CD4-positive, alpha-beta T cell treated with Interleukin-10 for 1 hour (primary cell): ENCODE measurements around the gene TGFBR3.
"Not testable (repeated sequence)": the region's sequence is repeated elsewhere in the genome, so short reads cannot be mapped to it uniquely, and the experiment has no call there.

Experiments
- DNase-seq: peaks from one replicate; pipeline ENCODE4 v3.0.0-alpha.2; 2020

TGFBR3 gene

DNA sequence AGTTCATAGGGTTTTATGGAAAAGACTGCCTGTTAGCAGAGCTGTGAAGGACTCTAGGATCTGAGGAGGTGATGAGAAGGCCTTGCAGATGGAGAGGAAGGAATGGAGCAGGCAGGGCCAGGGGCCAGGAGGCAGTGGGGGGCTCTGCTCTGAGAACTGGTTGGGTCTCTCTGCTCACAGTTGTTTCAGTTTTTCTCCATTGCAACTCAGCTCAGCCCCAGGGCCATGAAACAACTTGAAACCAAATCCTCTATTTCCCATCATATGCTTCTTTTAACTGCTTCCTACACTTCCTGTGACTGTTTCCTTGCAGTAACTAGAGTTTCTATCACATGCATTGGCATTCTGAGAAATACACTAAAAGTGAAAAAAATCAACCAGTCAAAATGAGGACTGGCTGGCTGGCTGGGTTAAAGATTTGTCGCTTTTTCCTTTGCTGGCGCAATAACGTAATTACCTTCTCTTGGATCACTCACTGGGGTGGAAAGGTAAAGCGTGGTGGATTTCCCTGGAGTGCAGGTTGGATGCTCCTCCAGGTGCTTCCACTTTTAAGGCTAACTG is 213.3 kb downstream of the TGFBR3 start:
- no peak for DNase-seq

DNA sequence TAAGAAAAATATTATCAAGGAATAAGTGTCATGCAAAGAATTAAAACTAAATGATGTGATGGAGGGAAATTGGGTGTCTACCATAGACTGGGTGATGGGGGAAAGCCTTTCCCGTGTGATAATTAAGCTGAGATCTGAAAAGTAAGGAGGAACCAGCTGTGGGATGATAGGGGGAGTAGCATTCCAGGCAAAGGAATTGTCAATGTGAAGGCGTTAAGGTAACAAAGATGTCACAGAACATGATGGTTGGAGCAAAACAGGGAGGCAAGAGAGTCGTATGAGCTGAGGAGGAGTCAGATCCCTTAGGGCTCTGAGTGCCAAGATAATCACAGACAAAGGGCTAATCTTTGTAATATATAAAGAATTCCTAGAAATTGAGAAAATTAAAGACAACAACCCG is 215.2 kb downstream of the TGFBR3 start:
- no peak for DNase-seq

DNA sequence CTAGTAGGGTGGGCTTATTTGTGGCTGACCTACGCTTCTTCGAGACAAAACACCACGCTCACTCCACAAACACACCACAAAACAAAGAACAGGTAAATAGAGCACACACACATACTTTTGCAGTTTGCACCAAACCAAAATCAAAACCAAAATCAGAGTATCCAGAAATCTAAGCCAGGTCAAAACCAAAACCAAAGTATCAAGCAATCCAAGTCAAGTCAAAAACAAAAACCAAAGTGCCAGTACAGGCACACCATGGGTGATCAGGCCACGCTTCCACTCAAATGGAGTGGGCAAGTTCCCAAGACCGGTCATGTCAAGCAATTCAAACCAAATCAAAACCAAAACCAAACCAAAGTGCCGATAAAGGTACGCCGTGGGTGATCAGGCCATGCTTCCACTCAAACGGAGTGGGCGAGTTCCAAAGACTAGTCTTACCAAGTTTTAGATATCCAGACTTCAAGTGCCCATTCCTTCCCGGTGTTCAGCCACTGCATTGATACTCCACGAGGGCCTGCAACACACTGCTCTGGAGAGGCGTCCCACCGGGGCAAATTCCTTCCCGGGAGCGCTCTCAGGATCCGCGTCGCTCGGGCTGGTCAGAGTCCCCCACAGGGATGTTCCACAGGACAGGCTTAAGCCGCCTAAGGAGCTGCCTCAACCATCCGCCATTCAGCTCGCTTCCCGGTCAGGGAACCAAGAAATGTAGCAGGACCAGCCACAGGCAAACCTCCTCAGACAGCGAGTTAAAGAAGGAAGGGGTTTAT is 216.2 kb downstream of the TGFBR3 start:
- no peak for DNase-seq

DNA sequence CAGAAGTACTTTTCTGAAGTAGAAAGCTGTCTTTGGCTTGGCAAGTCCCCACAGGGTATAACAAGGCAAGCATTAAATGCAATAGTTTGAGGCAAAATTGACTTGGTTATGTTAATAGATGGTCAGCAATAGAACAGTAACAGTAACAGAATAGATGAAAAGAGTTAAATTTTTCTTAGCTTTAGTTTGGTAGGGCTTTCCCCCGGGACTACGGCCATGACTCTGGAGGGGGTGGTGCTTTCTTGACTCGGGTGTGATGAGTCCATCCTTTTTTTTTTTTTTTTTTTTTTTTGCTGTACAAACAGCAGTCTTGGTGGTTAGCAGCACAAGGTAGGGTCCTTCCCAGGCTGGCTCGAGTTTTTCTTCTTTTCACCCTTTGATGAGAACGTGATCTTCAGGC is 219.3 kb downstream of the TGFBR3 start:
- DNase-seq: not testable (repeated sequence)

DNA sequence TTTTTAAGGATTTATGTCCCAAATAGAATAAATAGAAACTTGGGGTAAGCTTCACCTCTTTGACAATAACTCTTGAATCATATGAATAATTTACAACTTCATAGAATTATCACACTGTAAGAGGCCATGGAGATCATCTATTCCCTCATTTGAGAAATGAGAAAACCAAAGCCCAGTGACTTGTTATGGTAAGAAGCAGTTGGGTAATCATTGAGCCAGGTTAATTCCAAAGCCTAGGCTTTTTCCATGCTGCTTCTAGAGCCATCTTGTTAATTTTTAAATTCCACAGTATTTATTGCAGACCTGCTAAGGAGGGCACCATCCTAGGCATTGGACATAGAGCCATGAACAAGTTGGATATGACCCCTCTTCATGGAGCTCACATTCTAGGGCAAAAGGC is 224.8 kb downstream of the TGFBR3 start:
- no peak for DNase-seq

DNA sequence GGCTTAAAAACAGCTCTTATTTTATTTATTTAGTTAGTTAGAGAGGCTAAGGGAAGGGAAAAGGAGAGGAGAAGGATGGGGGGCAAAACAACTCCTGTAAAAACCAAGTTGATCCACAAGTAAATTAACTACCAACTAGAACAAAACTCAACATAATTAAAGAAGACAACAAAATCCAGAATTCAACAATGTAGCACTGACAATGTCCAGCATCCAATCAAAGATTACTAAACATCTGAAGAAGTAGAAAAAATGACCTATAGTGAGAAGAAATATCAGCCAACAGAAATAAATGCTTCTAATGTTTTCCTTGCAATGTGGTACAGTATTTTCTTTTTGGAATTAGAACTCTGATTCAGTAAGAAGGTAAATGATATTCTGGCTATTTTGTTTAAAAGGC is 225.2 kb downstream of the TGFBR3 start:
- no peak for DNase-seq

DNA sequence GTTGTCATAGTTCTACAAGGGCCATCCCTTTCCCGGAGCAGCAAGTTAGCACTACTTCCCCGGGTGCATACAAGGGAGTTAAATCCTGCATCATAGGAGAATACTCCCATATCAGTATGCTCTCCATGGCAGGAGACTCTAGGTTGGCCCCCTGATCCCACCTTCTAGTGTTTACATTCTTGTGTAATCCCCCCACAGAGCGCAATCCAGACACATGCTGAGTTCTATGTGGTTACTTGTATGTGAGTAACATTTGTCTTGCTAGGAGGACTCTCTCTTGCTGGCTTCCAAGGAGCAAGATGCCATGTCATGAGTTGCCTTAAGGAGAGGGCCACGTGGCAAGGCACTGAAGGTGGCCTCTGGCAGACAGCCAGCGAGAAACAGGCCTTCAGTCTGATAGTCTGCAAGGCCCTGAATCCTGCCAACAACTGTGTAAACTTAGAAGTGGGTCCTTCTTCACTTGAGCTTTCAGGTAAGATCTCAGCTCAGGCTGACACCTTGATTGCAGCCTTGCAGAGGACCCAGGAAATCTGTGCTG is 230.0 kb downstream of the TGFBR3 start:
- no peak for DNase-seq

DNA sequence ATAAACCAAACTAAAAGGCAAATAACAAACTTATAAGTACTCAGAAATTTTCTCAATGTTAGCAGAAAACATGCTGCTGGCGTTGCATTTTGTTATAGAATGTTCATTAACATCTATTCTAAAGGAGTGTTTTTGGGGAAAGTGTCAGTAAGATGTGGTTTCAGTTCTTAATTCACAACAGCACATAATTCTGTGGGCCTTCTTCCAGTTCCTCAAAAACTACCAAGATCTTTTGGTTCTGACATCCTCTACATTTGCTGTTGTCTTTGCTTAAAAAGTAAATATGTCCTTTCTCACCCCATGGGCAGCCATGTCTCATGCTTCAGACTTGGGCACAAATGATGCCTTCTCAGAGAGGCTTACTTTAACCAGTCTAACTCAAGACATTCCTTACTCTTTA is 232.8 kb downstream of the TGFBR3 start:
- DNase-seq: no peak

DNA sequence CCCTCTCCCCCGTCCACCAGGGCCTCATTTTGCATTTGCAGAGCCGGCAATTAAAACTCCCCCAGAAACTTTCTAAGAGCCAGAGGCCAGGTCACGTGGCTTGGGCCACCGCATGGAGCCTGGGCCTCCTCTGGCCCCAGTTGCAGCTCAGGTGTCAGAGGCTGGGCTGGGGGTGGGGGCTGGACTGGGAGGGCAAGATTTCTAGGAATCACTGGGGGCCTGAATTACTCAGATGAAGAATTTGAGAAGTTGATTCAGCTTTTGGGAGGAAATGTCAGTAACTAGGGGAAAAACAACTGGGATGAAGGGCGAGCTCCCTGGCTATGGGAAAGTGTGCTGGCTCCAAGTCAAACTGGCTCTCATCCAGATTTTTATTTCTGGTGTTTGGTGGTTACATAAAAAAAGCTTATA is 234.3 kb downstream of the TGFBR3 start:
- no peak for DNase-seq

DNA sequence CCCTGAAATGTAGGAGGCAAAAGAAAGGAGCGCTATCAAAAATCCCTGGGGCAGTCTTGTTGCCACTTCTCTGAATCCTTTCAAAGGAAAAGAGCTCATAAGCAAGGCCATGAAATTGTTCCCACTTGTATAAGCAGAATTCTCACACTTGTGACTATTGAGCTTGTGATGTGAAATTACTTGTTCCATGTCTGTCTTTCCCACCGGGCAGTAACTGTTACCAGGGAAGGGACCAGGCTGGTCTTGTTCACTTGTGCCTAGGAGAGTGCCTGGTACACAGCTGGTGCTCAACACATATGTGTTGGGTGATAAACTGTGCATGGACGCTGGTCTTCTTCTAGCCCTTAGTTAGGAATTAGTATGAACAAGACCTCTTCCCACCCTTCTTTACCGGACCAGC is 234.7 kb downstream of the TGFBR3 start:
- DNase-seq: no peak

DNA sequence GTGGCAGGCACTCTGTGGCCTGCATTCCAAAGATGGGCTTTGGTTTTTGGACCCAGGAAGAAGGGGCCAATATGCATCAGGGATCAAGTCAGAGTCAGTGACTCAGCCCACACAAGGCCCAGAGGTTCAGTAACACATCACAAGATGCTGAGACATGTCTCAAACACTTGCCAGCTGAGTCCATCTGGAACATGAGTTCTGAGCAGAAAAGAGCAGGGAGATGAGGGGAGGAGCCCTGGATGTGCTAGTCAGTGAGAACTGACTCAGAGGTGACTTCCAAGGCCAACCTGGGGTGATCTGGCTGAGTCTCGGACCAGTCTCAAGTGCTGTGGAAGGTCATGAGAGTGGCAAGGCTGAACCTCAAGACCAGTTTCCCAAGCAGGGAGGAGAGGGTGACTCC is 235.2 kb downstream of the TGFBR3 start:
- no peak for DNase-seq

DNA sequence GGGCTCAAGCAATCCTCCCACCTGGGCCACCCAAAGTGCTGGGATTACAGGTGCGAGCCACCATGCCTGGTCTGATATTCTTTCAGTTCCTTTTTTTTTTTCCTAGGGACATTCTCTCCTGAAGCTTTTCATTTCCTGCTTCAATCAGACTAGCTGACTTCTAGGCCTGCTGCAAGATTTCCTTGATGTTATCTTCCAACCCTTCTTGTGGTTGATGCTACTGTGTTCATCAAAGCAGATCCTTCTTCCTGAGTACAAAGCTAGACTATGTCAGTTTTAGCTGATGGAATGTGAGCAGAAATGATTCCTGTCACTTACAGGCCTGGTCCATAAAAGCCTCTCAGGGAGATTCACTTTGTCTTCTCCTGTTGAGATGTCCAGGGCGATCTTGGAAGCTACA is 238.9 kb downstream of the TGFBR3 start:
- DNase-seq: peak; percentile 12

DNA sequence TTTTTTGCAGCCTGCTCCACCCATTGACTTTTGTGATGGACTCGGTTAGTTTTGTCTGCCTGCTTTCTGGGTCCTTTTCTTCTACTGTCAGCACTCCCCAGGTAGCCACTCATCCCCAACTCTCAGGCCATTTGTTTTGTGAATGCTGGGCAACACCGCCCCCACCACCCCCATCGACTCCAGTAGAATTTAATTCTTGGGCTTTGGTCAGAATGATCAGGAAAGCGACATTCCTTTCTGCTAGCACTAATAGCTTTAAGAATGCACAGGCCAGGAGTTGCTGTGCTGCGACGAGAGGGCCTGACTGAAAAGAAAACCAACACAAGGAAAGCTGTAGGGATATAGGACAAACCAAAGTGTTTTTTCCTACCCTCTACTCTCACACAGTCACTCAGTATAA is 240.9 kb downstream of the TGFBR3 start:
- DNase-seq: no peak

DNA sequence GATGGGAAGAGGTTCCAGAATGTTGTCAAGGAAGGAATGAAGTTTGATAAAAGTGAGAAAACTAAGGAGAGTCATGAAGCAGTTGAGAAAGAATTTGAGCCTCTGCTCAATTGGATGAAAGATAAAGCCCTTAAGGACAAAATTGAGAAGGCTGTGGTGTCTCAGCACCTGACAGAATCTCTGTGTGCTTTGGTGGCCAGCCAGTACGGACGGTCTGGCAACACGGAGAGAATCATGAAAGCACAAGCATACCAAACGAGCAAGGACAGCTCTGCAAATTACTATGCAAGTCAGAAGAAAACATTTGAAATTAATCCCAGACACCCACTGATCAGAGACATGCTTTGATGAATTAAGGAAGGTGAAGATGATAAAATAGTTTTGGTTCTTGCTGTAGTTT is 242.5 kb downstream of the TGFBR3 start:
- no peak for DNase-seq

DNA sequence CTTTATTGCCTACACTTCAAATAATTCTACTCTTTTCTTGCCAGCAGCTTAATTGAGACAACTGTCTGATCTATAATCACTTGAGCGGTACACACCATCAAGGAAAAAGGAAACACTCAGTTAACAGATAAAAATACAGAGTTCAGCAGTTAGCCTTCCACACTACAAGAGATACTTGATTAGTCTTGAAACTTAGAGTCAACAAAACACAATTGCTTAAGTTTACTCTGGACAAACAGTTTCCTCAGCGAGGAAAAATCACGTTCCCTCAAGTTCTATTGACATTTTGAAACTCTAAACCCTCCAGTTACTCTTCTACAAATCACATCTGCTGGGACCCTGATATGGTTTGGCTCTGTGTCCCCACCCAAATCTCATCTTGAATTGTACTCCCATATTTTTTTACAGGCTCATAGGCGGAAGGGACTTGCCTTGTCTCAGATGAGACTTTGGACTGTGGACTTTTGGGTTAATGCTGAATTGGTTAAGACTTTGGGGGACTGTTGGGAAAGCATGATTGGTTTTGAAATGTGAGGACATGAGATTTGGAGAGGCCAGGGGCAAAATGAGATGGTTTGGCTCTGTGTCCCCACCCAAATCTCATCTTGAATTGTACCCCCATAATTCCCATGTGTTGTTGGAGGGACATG is 244.9 kb downstream of the TGFBR3 start:
- no peak for DNase-seq

DNA sequence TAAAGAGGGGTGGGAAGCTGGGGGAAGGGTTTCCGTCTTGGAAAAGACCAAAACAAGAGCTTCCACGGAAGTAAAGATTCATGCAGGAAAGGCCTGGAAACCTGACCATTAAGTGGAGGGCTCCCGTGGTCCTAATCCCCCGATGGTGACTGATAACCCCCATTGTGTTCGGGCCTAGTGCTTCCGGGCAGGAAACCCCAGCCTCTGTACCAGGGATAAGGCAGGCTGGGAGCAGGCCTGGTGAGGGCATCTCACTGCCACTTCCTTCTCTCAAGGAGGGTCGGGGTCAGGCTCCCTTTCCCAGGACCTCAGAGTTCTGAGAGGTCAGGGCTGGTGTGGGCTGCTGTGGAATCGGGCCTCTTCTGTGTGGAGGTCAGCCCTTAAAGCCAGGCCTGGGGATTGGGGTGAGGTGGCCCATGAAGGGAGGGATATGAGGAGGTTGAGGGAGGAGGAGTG is 248.4 kb downstream of the TGFBR3 start:
- DNase-seq: no peak

DNA sequence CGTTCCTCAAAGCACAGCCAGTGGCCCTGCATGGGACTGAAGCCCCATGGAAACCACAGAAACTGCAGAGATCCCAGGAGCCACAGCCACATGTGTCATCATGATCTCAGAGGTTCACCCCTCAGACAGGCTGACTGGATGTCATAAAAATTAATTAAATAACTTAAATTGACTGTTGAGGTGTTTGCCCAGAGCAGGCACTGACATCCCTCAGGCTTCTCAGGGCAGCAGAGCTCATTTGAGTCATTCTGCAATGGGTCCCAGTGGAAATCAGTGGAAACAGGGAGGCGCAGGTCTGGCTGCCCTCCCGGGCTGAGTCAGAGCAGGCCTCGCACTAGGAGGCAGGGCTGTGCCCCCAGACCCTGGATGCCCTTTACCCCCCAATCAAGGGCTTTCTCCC is 250.2 kb downstream of the TGFBR3 start:
- DNase-seq: no peak

DNA sequence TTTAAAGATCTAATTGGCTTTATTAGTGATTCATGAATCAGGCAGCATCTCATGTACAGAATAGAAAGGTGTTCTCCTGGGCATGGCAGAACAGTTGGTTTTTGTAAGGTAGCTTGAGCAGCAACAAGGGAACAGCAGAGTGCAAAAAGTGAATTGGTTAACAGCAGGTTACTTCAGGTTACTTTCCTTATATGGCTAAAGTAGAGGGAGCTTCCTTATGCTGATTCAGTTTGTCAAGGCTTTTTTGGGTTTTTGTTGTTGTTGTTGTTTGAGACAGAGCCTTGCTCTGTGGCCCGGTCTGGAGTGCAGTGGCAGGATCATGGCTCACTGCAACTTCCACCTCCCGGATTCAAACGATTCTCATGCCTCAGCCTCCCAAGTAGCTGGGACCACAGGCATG is 252.5 kb downstream of the TGFBR3 start:
- DNase-seq: no peak

DNA sequence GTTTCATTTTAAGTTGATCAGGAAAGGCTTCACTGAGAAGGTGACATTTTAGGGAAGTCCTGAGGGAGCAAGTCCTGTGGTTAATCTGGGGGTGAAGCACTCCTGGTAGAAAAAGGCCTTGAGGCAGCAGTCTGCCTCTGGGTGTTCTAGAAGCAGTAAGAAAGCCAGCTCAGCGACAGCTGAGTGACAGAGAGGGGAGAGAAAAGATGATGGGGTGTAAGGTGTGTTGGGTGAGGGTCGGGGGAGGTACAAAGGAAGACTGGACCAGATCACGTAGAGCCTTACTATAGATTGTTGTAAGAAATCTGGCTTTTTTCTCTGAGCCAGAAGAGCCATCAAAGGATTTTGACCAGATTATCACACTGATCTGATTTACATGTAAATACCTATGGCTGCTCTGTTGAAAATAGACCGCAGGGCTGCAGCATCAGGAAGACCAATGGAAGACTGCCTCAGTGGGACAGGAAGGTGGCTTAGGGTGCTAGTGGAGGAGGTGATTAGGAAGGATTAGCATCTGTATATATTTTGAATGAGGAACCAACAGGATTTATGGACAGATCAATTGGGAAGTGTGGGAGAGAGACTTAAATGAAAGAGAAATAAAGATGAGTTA is 254.1 kb downstream of the TGFBR3 start:
- no peak for DNase-seq

DNA sequence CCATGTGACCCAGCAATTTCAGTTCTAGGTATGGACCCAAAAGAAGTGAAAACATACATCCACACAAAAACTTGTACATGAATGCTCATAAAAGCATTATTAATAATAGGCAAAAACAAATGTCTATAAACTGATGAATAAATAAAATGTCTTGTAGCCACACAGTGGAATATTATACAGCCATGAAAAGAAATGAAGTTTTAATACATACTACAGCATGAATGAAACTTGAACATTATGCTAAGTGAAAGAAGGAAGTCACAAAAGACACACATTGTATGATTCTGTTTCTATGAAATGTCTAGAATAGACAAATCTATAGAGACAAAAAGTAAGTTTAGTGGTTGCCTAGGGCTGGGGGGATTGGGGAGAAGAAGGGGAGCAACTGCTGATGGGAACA is 255.1 kb downstream of the TGFBR3 start:
- no peak for DNase-seq
